Cerebellar cortex (tissue), 1 donor: Measurements from ENCODE around the gene GAGE13.
"Not testable (repeated sequence)": the region's sequence is repeated elsewhere in the genome, so short reads cannot be mapped to it uniquely, and the experiment has no call there.

Experiments
- DNase-seq: peaks from one replicate; pipeline ENCODE4 v3.0.0-alpha.2; 2015; ENCODE audit warnings: low spot score

GAGE13 gene

GRCh38 chrX:49331841-49332240 lies 459 bp downstream of the GAGE13 start:
- DNase-seq: not testable (repeated sequence)

DNA sequence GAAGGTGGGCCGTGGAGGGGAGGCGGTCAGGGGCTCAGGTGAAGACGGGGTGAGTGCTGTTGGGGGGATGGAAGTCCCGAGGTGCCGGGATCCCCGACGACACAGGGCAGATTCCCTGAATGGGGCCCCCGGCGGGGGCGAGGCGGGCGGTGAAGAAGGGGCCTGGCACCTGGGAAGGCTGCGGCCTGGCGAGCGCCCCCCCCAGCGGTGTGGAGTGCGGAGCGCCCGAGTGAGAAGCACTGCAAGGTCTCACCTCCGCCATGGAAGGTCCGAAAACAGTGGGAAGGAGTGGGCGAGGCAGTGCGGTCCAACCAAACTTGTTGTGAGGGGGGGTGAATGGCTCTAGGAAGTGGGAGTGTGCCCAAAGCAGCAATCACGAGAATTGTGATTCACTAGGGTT lies 10.1 kb downstream of the GAGE13 start:
- not testable (repeated sequence) for DNase-seq

- DNase-seq: not testable (repeated sequence)
Observed at GRCh38 chrX:49344496-49345175, 13.3 kb downstream of the GAGE13 start.

GRCh38 chrX:49345402-49345801 lies 14.0 kb downstream of the GAGE13 start:
- DNase-seq: not testable (repeated sequence)

GRCh38 chrX:49346150-49346549 lies 14.8 kb downstream of the GAGE13 start:
- not testable (repeated sequence) for DNase-seq
